Activated CD4-positive, alpha-beta T cell treated with anti-CD3 and anti-CD28 coated beads for 48 hours (primary cell): ENCODE results near the gene CFAP92.
"Not testable (repeated sequence)": the region's sequence is repeated elsewhere in the genome, so short reads cannot be mapped to it uniquely, and the experiment has no call there.

Experiments
- DNase-seq: peaks from one replicate; pipeline ENCODE4 v3.0.0-alpha.2; 2020

Gene CFAP92

DNA sequence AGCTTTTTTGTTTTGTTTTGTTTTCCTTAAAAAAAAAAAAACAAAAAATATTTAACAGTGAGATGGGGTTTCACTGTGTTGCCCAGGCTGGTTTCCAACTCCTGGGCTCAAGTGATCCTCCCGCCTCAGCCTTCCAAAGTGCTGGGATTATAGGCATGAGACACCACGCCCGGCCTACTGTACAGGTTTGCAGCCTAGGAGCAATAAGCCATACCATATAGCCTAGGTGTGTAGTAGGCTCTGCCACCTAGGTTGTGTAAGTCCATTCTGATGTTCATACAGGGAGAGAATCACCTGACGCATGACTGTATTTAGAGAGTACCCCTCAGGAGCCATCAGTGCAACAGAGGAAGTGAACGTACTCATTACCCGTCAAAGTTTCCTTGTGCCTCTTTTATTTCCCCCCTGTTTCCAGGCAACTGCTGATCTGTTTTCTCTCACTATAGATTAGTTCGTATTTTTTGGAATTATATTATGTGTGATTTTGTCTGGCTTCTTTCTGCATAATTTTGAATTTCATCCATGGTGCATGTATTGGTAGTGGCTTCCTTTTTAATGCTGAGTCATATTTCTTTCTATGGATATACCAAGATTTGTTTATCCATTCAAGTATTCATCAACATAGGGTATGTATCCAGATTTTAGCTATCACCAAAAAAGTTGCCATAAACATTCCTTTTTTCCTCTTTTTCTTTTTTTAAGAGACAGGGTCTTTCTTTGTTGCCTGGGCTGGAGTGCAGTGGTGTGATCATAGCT, 104.6 kb downstream of the CFAP92 start:
- no peak for DNase-seq

DNA sequence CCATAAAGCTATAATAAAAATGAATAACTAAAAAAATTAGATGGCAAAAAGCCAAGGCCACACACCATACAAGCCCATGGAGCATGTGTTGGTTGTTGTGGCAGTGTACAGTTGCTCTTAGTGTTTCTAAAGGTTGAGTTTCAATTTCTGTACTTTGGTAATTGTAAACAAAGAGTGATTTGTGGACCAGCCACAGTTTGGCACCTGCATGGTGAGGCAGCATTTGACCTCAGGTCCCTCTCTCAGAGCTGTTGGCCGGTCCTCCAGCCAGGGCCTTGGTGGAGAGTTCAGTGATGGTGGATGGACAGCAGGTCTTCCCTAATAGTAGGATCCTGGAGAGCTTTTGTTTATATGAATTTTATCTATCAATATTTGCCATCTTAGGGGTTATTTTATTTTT, 108.9 kb downstream of the CFAP92 start:
- no peak for DNase-seq

DNA sequence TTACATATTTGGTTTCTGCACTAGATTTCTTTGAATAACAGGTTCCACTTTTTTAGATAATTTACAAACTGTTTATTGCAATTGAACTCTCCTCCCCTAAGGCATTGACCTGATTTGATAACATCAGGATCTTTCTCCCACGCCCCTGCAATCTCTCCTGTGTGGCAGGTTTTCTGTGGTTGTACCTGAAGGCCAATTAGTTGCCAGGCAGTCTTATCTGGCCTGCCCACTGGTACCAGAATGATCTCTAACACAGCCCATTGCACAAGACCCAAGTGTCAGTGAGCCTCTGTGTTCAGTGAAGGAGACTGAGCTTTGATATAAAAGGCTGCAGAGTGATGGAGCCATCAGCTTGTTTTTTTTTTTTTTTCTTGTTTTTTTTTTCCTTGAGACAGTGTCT, 111.2 kb downstream of the CFAP92 start:
- DNase-seq: no peak

DNA sequence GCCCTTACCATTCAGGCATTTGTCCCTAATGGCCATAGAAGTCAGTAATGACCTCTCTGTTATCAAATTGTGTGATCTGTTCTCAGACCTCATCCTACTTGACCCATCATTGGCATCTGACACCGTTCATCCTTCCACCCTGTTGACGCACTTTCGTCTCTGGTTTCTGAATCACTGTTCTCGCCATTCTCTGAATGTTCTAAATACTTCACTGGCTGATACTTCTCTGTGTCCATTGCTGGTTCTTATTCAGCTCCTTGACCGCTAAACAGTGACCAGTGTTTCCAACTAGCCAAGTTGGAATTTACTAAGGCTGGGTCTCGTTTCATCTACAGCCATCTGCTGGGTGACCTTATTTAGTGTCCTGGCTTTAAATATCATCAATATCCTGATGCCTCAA, 112.3 kb downstream of the CFAP92 start:
- DNase-seq: no peak

DNA sequence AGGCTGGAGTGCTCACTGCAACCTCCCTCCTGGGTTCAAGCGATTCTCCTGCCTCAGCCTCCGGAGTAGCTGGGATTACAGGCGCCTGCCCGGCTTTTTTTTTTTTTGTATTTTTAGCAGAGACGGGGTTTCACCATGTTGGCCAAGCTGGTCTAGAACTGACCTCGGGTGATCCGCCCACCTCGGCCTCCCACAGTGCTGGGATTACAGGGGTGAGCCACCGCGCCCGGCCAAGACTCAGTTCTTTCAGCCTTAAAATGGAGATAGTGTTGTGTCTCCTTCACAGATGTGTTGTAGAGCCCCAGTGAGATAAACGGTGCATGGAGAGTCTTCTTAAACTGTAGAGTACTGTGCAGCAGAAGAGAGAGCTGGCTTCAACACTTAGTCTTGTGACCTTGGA, 113.4 kb downstream of the CFAP92 start:
- not testable (repeated sequence) for DNase-seq

DNA sequence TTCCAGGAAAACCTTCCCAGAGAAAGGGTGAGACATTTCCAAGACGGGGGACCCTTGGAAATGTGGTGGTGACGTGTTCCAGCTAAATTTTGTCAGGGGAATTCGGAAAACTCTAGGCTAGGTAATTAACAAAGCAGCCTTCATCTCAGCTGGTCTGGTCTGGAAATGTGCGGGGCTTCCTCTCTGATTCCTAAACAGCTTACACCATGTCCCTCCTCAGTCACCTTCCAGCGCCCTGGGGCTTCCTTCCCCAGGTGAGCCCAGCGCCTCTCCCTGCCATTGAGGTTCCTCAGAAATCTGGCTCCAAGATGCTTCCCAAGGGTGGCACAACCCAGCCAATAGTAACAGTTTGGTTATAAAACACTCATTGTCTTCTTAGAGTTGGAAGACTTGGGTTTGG, 113.9 kb downstream of the CFAP92 start:
- peak; percentile 15 for DNase-seq

DNA sequence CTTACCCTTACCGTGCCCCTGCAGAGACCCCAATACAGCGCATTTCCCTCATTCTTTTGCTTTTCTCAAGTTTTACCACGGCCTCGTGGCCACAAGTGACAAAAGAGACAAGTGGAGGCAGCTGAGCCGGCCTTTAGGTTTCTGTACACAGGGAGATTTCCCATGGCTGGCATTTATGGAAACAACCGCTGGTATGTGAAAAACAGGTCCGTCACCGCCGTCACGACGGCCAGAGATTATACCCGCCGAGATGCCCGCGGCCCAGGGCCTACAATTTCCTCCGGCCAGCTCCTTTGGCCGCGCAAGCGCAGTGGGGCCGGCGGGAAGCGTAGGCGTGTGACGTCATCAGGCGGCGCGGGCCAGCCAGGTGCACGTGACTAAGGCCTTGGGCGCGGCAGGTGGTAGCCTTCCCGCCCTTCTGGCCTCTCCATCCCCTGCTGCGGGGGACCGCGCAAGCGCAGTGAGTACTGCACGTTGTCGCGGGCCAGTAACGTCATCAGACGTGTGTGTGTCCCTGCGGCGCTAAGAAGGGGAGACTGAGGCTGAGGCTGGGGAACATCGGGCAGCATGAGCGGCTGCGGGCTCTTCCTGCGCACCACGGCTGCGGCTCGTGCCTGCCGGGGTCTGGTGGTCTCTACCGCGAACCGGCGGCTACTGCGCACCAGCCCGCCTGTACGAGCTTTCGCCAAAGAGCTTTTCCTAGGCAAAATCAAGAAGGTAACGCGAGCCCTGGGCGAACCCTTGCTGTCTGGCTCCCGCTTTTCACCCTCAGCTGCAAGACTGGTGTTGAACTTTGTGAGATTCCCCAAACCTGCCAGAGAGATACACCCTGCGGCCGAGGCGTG, 114.5 kb downstream of the CFAP92 start, which contains the start of gene ACAD9:
TSS of gene ACAD9 (plus strand) at position 496 of the 845 bp plus-strand sequence. CDS start at position 568, 72 bp downstream.
- DNase-seq: peak; percentile 98

DNA sequence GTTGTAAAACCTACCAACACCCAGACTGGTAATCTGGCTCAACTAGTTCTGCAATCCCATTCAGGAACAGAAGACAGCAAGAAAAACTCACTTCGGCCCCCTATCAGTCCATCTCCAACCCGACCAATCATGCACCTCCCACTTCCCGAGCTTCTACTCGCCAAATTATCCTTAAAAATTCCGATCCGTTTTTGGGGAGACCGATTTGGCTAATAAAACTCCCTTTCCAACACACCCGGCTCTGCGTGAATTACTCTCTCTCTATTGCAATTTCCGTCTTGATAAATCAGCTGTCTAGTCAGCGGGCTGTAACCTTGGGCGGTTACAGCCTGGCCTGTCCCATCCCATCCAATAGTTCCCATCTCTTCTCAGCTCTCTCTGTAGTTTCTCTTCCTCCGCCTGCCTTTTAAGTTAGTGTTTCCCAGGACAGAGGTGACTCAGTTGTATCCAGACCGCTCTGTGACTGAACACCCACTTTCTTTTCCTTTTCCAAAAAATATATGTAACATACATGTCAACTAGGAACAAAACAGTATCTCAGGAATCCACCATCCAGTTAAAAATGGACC, 115.2 kb downstream of the CFAP92 start:
- DNase-seq: peak; percentile 23

DNA sequence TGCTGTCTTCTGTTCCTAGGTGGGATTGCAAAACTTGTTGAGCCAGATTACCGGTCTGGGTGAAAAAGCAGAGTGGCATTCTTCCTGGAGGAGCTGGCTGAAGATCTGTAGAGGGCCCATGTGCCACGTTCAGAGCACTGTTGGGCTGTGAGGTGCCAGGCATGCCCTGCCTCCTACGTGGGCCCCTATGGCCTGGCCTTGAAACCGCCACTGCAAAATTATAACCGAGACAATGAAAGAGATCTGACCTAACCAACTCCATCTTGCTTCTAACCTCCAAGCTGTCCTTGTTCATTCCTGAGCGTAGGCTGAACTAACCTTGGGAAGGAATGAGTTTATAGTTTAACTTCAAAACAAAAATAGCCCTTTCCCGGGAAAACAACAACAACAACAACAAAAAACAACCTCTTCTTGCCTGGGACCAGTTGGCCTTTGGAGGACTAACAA, 115.8 kb downstream of the CFAP92 start:
- no peak for DNase-seq

DNA sequence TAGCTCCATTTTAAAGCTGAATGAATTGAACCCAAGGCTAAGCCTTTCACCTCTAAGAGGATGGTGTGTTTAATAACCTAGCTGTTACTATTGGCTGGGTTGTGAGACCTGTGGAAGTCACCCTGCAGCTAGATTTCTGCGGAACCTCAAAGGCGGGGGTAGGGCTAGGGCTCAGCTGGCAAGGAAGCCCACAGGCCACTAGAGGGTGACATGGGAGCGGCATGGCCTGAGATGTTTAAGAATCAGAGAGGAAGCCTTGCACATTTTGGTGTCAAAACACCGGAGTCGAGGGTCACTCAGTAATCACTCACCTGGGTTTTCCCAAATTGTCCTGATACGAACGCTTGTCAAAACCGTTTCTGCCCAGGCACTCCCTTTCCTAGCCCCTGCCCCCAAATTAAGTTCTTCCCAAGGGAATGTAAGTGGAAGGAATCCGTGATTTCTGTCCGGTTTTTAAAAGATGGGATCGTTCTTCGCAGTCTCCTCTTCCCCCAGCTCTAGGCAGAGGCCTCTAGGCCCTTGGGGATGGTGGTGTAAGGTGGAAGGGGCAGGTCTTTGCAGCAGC, 118.2 kb downstream of the CFAP92 start:
- DNase-seq: peak; percentile 82

DNA sequence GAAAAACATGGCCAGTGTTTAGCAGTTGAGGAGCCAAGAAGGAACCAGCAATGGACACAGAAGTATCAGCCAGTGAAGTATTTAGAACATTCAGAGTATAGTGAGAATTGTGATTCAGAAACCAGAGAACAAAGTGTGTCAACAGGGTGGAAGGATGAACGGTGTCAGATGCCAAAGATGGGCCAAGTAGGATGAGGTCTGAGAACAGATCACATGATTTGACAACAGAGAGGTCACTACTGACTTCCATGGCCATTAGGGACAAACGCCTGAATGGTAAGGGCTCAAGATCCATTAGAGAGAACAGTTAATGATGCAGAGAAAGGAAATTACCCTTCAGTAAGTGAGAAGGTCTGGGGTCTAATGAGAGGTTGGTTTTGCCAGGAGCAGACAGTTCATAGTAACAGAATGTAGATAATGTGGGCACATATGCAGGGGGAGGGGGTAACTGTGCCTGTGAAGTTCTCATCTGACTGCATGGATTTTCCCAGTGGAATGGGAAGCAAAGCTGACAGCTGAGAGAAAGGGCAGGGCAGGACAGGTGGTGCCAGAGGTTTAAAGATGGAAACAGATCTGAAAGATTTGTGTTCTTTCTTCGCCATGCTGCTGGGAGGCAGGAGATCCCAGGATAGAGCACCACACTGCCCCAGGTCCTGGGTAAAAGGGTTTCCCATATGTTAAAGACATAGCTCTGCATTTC, 119.2 kb downstream of the CFAP92 start:
- DNase-seq: no peak

DNA sequence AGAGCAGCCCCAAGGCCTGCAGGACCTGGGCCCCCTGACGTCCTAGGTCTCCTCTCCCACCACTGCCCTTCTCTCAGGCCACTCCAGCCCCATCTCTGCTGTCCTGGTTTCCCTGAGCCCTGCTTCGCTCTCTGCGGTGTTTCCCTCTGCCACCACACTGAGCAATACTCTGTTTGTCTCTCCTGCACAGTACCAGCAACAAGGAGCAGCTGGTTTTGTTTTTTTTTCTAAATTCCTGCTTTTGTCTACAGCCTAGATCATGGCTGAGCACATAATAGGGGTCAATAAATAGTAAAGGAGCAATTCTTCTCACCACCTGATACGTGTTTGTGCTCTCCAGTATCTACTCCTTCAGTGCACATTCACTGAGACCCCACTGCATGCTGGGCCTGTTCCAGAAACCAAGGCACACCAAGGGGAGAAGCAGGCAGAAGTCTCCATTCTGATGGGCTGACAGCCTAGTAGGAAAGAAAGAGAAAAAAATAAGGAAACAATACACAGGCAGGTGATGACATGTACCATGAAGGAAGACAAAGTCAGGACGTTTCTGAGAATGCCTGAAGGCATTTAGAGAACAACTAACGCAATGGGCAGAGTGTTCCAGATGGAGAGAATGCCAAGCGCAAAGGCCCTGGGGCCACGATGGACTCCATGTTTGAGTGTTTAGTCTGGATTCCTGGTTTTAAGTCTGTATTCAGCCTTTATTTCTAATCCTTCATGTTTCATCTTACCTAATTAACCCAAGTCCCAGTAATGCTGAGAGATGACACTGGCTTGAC, 120.4 kb downstream of the CFAP92 start:
- no peak for DNase-seq

DNA sequence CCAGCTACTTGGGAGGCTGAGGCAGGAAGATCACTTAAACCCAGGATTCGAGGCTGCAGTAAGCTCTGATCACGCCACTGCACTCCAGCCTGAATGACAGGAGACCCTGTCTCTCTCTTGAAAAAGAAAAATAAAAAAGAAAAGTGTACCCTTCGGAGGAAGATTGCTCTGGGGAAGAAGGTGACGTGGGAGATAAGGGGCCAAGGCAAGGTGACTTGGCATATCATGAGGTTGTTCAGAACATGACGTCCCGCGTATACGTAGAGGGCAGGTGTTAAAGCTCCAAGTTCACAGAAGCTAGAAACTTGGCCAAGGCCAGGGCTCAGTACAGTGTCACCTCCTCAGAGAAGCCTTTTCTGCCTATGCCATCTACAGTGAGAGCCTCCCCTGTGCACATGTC, 121.1 kb downstream of the CFAP92 start:
- no peak for DNase-seq

DNA sequence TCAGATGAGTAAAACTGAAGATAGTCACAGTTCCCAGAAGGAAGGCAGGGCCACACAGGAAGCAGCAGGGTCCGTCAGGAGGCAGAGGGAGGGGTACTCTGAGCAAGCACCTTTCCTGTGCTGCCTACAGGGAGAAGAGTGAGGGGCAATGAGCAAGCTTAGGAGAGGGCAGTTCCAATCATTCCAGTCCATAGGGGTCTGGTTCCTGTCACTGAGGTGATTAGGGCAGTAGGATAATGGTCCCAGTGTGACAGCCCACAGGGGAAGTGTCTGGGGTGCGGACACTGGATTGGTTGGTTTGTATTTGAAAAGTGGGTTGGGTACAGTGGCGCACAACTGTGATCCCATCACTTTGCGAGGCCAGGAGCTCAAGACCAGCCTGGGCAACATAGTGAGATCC, 121.6 kb downstream of the CFAP92 start:
- DNase-seq: no peak

DNA sequence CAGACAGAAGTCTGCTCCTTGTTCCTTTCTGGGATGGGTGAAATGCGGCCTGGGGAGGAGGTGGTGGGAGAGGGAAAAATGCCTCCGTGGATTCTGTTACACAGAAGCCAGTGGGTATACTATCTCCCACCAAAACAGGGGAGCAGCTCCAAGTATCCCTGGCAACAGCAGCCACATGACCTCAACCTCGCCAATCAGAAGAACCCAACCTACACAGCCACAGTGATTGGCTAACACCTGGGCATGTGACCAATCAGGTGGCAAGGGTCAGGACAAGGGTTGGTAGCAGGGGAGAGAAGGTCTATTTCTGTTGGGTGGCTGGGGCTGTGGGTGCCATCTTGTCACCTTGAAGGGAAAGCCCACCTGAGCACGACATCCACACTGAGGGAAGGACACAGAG, 123.5 kb downstream of the CFAP92 start:
- DNase-seq: no peak

DNA sequence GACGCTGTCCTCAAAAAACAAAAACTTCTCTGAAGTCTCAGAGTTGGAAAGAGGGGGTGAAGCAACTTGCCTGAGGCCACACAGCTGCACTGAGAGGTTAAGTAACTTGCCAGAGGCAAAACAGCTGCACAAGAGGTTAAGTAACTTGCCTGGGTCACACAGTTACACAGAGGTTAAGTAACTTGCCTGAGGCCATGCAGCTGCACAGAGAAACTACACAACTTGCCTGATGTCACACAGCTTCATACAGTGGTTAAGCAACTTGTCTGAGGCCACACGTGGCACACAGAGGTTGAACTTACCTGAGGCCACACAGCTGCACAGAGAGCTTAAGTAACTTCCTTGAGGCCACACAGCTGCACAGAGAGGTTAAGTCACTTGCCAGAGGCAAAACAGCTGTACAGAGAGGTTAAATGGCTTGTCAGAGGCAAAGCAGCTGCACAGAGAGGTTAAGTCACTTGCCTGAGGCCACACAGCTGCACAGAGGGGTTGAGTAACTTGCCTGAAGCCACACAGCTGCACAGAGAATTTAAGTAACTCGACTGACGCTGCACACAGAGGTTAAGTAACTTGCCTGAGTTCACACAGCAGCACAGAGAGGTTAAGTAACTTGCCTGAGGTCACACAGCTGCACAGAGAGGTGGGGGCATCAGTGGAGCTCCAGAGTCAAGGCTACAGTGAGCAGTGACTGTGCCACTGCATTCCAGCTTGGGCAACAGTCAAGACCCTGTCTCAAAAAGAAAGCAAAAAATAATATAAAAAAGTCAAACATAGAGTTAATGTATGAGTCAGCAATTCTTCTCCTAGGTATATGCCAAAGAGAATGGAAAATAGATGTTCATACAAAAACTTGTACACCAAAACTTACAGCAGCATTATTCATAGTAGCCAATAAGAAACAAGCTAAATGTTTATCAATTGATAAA, 126.4 kb downstream of the CFAP92 start:
- no peak for DNase-seq

DNA sequence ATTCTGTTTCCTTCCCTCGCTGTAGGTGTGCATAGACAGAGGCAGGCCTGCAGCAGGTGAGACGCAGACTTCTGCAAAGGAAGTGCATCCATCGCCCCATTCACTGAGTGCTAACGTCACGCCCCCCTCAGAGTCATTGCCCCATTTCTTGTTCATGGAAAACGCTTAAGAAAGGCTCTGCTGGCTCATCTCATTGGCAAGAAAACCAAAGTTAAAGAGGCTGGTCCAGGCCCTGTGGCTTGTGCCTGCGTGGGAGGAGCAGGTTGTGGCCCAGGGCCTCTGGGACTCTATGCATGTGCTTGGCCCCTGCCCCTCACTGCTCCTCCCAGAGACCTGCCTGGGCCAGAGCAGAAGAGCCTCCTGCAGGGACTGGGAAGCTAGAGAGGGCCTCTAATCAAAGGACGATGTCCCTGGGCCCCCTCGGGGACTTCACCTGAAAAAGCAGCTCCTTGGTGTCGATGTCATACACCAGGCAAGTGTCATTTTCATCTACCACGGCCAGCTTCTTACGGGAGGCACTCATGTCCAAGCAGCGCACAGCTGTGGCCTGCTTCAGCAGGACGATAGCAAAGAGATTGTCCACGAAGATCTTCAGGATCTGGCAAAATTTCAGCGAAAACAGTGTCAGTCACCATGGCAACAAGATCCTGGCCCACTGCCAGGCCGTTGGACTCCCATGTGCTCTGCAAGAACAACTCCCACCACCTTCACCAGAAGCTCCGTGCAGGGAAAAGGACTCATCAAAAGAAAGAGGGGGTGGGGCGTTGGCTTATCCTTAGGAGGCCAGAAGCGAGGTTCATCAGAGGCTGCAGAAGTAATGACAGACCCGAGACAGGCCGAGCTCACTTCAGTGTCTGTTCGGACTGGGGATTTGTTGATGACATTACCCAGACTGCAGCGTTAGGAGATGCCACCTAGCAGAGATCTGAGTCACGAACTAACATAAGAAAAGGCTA, 128.7 kb downstream of the CFAP92 start:
- DNase-seq: not testable (repeated sequence)

DNA sequence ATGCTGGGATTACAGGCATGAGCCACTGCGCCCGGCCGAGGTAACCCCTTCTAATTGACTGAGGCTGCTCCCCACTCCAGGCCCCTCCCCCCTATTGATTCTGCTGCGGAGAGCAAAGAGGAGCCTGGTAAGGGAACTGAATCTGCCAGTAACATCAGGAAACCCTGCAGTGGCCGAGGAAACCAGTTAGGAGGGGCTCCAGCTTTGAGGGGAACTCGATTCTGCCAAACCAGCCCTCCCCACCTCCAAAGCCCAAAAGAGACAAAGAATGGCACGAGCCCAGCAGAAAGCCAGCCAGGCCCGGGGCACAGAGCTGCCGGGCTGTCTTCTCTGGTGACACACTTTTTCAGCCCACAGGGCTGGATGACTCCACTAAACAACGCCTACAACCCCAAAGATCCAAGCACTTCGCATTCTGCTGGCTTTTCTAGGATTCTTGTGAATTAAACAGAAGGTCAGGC, 129.5 kb downstream of the CFAP92 start:
- DNase-seq: no peak

DNA sequence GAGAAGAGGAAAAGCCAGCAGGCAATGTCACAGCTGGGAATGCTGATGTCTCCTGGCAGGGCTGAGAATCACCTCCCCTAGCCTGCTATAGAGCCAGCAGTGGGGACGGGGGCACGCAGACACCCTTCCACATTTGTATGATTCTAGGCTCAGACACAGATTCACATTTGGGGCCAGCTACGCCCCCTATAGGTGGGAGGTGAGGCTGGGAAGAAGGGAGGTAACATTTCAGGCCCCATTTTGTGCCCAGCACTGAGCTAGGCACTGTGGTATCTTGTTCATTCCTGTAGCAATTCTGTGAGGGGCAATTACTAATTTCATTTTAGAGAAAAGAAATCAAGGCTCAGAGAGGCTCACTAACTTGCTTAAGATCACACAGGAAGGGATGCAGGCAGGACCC, 130.3 kb downstream of the CFAP92 start:
- DNase-seq: peak; percentile 51
